ENCODE data around the gene CREB3L2. TPM values are rescaled to one million over a fixed set of nuclear protein-coding genes. Genes with fewer than 3 reads are reported as not detected.

The CREB3L2 gene
- total RNA-seq, 2 experiments from 2014 or later: 22.7 to 79.0 TPM

- Histone ChIP-seq H3K4me2 (ENCODE audit: low read length) (no peak overlapping the region), H3K4me3 (ENCODE audit: low read depth, low read length, poor library complexity, severe bottlenecking) (no peak overlapping the region), H3K79me2 (ENCODE audit: insufficient read depth, low read depth, low read length) (no peaks in the 10 kb centered on the region), H2AFZ (ENCODE audit: low read length) (no peak overlapping the region), H4K20me1 (ENCODE audit: insufficient read depth, low read length) (no peaks in the 10 kb centered on the region), H3K9me3 (ENCODE audit: low read length) (0 out of 2 replicates have a peak, but pooled peaks cover 10% of the 10 kb centered on the region), H3K36me3 (ENCODE audit: insufficient read depth, low read length) (peaks cover 60% of the 10 kb centered on the region), H3K4me1 (ENCODE audit: insufficient read depth, low read length, poor library complexity, severe bottlenecking) (peaks cover 6% of the 10 kb centered on the region), H3K9me2 (ENCODE audit: insufficient read depth, low read length) (no peaks in the 10 kb centered on the region), H3K27ac (ENCODE audit: low read depth, low read length, poor library complexity, severe bottlenecking) (no peak overlapping the region)
- ChIA-PET POLR2A (interaction anchor here (0.7 to 2.6 kb wide), 8 partner anchors 10 to 230 kb away, joined by 3 to 15 read pairs (median 4); no protein-coding TSS in a partner anchor), CTCF (ENCODE audit: unreplicated experiment) (interaction anchor here (0.9 to 1.4 kb wide), 2 partner anchors 82 to 98 kb away, joined by 3 to 5 read pairs; no protein-coding TSS in a partner anchor)
- peak; percentile 10 for DNase-seq (ENCODE audit: low spot score)
- TF ChIP-seq CTCF (conservative IDR thresholded peaks at IDR 0.05; ENCODE audit: low read length) (no peak), EZH2phosphoT487 (IDR thresholded peaks at IDR 0.05; ENCODE audit: borderline replicate concordance, low read depth, low read length) (no peak)
- intact Hi-C loops (cut with micrococcal nuclease; ENCODE audit: unreplicated experiment): no loop called here
- BruUV-seq (replicated peaks): no TSS peak
These were observed 97.1 kb downstream of the CREB3L2 start for GRCh38 chr7:137904833-137905232.

- Histone ChIP-seq H3K4me2 (ENCODE audit: low read length) (no peak overlapping the region; the same call in 1 of the 2 replicates), H3K36me3 (ENCODE audit: insufficient read depth, low read length) (peaks cover 54% of the 10 kb centered on the region), H3K79me2 (ENCODE audit: insufficient read depth, low read depth, low read length) (no peaks in the 10 kb centered on the region), H3K9me2 (ENCODE audit: insufficient read depth, low read length) (no peaks in the 10 kb centered on the region), H3K27ac (ENCODE audit: low read depth, low read length, poor library complexity, severe bottlenecking) (no peak overlapping the region), H3K4me3 (ENCODE audit: low read depth, low read length, poor library complexity, severe bottlenecking) (no peak overlapping the region), H3K9me3 (ENCODE audit: low read length) (0 out of 2 replicates have a peak, but pooled peaks cover 10% of the 10 kb centered on the region), H3K4me1 (ENCODE audit: insufficient read depth, low read length, poor library complexity, severe bottlenecking) (peaks cover 17% of the 10 kb centered on the region), H2AFZ (ENCODE audit: low read length) (no peak overlapping the region; the same call in 1 of the 2 replicates), H4K20me1 (ENCODE audit: insufficient read depth, low read length) (no peaks in the 10 kb centered on the region)
- peak; percentile 83 for DNase-seq (ENCODE audit: low spot score)
- CTCF ChIA-PET (ENCODE audit: unreplicated experiment): interaction anchor here (0.9 to 1.4 kb wide), 4 partner anchors 96 to 105 kb away, joined by 3 to 5 read pairs (median 4); no protein-coding TSS in a partner anchor
- POLR2A ChIA-PET: interaction anchor here (0.5 to 2.6 kb wide), 9 partner anchors 11 to 449 kb away, joined by 3 to 15 read pairs (median 4); partner anchors contain the start of gene CREB3L2
- no TSS peak for BruUV-seq (replicated peaks)
- TF ChIP-seq EZH2phosphoT487 (IDR thresholded peaks at IDR 0.05; ENCODE audit: borderline replicate concordance, low read depth, low read length): no peak
- TF ChIP-seq CTCF (conservative IDR thresholded peaks at IDR 0.05; ENCODE audit: low read length): peak; percentile 90
- intact Hi-C loops (cut with micrococcal nuclease; ENCODE audit: unreplicated experiment): loop anchor here (1.0 kb wide), 3 partner anchors 83 to 105 kb away; partner anchors contain the start of gene CREB3L2
These were observed 98.3 kb downstream of the CREB3L2 start for GRCh38 chr7:137903382-137904169.

Data from OCI-LY7 (cell line).